NCI-H345 treated with DMSO at 0.1 percent for 48 hours (cell line): ENCODE results near the gene RBSN.
"Not testable (repeated sequence)": the region's sequence is repeated elsewhere in the genome, so short reads cannot be mapped to it uniquely, and the experiment has no call there.

ENCODE experiments used
- DNase-seq: peaks from one replicate; lab custom pipeline; 2025; ENCODE audit not compliant: unreplicated experiment; lab: John Stamatoyannopoulos, UW

Gene RBSN

GRCh38 chr3:15098503-15099363 lies at the start of gene RBSN:
TSS of gene RBSN (minus strand) at chr3:15099148. CDS start at chr3:15096120, 3,028 bp downstream.
- DNase-seq = peak; percentile 73

- DNase-seq = no peak
Observed at GRCh38 chr3:15148614-15149013, 49.7 kb upstream of the RBSN start.

DNA sequence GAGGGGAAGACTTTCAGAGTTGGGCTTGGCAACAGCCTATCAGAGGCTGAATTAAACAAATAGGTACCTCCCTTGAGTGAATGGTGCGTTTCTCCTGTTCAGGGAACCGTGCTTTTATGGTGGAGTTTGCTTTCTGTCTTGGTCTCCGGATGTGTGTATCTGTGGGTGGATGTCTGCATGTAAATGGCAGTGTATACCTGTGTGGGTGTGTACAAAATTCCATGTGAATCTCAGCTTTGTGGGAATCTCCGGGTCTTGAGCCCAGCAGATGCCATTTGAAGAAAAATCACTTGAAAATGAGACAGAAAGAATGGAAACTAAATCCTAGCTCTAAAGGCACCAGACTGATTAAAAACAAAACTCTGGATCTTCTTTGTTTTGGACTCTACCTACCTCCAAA lies 37.9 kb upstream of the RBSN start:
- DNase-seq = not testable (repeated sequence)

GRCh38 chr3:15134968-15135367 lies 36.0 kb upstream of the RBSN start:
- DNase-seq = not testable (repeated sequence)

GRCh38 chr3:15128403-15128802 lies 29.5 kb upstream of the RBSN start:
- not testable (repeated sequence) for DNase-seq

GRCh38 chr3:15126975-15127374 lies 28.0 kb upstream of the RBSN start:
- not testable (repeated sequence) for DNase-seq

- DNase-seq = no peak
Observed at GRCh38 chr3:15122398-15122797, 23.4 kb upstream of the RBSN start.

- no peak for DNase-seq
Observed at GRCh38 chr3:15121936-15122335, 23.0 kb upstream of the RBSN start.

DNA sequence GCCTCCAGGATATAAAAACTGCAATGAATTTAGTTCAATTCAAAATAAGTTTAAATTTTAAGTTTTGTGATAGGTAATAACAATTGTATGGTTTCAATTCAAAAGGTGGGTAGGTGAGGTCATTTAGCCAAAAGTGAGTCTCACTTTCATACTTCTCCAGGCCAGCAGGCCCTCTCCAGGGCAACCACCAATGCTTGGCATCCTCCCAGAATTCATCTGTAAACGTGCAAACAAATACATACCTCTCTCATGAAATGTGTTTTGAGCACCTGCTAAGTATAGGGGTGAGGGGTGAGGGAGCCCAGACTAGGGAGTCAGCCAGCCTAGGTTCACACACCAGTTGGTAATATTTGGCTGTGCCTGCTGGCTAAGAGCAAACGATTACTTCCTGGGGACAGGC lies 22.0 kb upstream of the RBSN start:
- peak; percentile 4 for DNase-seq

- DNase-seq = no peak
Observed at GRCh38 chr3:15117011-15117410, 18.1 kb upstream of the RBSN start.

DNA sequence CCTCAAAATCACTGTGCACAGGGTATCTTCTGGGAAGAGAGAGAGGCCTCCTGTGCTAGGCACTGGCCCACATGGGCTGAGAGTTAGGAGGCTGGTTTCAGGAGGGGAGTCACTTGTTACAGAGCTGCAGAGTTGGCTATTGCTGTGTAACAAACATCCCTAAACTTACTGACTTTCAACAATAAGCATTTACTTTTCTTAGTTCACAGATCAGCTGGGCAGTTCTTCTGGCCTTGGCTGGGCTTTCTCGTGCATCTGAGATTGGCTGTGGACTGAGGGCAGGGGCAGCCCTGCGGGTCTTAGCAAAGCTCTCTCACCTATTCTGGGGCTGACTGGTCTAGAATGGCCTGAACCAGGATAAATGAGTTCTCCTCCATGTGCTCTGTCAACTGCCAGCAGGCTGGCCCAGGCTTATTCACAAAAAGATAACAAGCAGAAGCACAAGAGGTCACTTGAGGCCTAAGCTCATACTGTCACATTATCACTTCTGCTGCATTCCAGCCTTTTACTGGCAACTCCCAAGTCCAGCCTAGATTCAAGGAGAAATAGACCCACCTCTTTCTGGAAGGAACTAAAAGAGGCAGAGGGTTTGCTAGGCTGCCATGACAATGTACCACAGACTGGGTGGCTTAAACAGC lies 17.2 kb upstream of the RBSN start:
- no peak for DNase-seq

GRCh38 chr3:15114466-15115358 lies 15.8 kb upstream of the RBSN start:
- DNase-seq = no peak

DNA sequence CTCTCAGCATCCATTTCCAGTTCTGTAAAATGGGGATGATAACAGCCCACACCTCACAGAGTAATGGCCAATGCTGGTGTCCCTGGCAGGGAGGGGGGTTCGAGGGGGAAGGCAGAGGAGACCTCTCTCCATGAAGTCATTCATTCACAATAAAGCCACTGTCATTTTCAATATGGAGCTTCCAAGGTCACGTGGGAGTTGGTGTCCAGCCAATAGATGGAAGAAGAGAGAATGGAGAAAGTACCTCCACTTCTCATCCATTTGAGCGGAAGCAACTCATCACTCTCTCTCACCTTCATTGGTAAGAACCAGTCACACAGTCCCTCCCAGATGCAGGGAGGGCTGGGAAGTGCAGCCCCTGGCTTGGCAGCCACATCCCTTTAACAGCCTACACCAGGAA lies 14.9 kb upstream of the RBSN start:
- no peak for DNase-seq

- peak; percentile 32 for DNase-seq
Observed at GRCh38 chr3:15113471-15113870, 14.5 kb upstream of the RBSN start.

DNA sequence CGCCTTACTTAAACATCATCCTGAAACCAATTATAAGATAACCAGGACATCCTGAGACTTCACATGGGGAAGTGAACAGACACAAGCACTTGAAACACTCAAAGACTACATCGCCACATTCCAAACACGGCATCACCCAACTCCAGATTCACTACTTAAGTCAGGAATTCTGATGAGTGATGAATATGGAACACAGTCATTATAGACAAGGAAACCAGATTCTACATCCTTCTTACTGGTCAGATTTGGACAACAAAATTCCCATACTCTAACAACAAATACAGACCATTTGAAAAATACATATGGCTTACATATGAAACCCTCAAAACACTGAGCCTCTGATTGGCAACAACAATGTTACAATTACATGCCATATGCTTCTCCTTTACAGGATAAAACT lies 13.1 kb upstream of the RBSN start:
- DNase-seq = no peak

DNA sequence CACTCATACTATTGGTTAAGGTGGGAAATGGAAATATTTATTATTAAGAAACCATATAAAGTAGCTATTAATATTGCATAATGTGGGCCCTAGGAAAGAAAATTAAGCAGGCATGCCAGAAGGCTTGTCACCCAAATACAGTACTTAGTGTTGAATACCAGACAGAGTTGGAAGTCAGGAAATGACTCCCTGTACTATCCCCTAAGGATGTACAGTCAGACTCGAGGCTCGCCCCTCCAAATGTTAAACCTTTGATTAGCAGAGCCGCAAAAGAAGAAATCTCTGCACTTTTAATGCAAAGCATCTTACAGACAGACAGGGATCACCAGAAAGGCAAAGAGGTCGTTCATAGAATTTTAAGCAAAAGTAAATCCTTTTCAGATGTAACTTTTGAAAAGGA lies 11.3 kb upstream of the RBSN start:
- DNase-seq = no peak

GRCh38 chr3:15108869-15109268 lies 9.9 kb upstream of the RBSN start:
- no peak for DNase-seq

- DNase-seq = peak; percentile 17
Observed at GRCh38 chr3:15108082-15108545, 9.2 kb upstream of the RBSN start.

GRCh38 chr3:15107075-15107947 lies 8.4 kb upstream of the RBSN start:
- DNase-seq = no peak

- DNase-seq = no peak
Observed at GRCh38 chr3:15102836-15103235, 3.9 kb upstream of the RBSN start.
